Activated naive CD4-positive, alpha-beta T cell treated with anti-CD3 and anti-CD28 coated beads, Interleukin-2, amount 50 U/mL, for 16 hours (primary cell): ENCODE measurements around the gene C22orf39.

Source experiments
- DNase-seq: peaks from one replicate; pipeline ENCODE4 v3.0.0-alpha.2; 2020

Gene C22orf39

DNA sequence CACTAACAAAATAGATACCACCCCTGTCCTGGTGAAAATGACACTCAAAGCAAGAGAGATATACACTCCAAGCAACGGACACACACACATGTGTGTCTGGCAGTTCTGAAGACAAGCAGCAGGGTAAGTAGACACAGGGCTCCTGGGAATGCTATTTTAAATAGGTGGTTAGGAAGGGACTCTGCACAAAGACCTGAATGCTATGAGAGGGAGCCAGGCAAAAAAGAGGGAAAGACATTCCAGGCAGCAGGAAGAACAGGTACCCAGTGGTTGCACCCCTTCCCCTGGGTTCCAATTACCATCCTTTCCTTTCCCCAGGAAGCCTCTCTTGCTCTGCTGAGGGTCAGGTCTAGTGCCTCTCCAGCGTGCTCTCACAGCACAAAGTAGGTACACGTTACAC is 28.5 kb upstream of the C22orf39 start:
- no peak for DNase-seq

- DNase-seq, result no peak
Measured at GRCh38 chr22:19473578-19473977, 26.1 kb upstream of the C22orf39 start.

- no peak for DNase-seq
Measured at GRCh38 chr22:19472233-19472632, 24.7 kb upstream of the C22orf39 start.

DNA sequence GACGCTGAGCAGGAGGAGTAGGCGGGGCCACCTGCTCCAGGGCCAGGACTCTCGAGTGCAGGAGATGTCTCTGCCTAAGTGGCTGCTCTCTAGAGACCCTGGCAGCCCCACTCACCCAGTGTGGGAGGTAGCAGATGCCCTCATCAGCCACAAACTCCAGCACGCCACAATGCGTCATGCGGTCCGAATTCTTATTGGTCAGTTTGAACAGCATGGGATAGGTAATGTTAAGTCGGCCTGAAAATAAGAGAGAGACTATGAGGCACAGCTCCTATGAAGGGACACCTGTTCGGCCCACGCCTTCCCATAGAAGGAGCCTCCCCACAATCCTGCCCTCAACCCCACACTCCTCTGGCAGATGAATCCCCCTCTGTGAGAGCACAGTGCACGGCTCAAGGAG is 24.1 kb upstream of the C22orf39 start:
- no peak for DNase-seq

- DNase-seq, result no peak
Measured at GRCh38 chr22:19470010-19470409, 22.5 kb upstream of the C22orf39 start.

DNA sequence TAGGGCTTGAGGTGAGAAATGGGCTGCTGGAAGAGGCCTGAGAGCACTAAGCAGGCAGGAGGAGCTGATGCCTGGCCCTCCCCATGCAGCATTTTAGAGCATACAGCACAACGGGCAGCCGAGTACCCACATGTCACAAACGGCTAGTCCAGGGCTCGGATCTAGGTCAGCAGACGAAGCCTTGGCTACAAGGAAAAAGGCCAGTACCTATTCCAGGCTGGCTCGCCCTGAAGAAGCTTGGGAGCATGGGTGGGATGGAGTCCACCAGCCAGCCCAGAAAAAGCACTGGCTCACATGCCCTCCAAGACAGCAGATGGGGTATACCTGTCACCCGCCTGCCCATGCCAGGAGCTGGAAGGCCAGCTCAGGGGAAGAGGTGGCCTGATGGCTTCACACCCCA is 21.9 kb upstream of the C22orf39 start:
- DNase-seq, result no peak

DNA sequence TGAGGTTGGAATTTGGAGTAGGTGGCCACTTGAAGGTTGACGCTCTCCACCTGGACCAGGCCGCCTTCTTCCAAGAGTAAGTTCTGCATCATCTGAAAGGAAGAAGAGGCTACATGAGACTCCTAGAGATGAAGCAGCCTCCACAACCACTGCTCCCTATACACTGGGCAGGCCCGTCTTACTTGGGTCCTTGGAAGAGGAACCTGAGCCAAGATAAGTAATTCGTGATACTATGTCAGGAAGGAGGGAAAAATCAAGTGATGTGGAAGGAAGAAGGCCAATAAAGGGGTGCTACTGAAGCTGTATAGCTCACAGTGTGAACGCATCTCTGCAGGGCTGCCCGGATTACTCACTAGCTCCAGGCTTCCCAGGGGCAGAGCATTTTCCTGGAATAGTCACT is 20.4 kb upstream of the C22orf39 start:
- no peak for DNase-seq

DNA sequence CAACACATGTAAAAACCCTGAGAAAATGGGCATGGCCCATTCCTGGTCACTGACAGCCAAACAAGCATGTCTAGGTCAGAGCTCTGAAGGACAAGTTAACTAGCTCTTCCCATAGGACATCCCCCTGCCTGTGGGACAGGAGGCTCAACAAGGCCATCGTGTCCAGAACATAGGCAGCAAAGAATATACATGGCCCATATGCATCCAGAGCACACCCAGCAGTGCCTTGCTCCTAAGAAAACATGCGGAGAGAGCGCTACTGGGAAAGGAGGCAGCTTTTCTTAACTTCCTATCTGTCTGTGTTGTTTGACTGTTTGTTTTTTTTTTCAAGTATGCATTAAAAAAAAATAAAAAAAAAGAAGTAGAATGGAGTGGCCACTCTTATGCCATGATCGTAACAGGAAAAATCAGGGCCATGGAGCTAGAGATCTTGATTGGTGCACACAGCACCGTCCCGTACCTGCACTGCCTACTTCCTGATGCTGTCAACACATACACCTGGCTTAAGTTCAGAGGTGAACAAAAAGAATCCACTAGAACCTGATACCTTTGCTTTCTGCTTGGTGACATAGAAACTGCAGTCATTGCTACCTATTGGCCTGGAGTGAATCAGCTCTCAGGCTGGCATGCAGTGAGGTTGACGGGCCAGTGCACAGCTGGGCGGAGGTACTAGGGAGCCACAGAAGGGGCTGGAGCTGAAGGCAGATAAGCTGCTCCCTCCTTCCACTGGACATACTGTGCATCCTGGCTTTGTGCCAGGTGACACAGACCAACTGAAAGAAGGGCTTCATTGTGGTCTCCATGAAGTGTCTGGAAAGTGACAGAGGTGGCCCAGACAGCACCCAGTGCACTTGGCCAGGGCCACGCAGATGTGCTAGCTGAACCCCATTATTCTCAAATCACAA is 19.6 kb upstream of the C22orf39 start:
- no peak for DNase-seq

- DNase-seq, result no peak
Measured at GRCh38 chr22:19466126-19466716, 18.7 kb upstream of the C22orf39 start.

GRCh38 chr22:19464975-19465374 is 17.5 kb upstream of the C22orf39 start:
- DNase-seq, result no peak

DNA sequence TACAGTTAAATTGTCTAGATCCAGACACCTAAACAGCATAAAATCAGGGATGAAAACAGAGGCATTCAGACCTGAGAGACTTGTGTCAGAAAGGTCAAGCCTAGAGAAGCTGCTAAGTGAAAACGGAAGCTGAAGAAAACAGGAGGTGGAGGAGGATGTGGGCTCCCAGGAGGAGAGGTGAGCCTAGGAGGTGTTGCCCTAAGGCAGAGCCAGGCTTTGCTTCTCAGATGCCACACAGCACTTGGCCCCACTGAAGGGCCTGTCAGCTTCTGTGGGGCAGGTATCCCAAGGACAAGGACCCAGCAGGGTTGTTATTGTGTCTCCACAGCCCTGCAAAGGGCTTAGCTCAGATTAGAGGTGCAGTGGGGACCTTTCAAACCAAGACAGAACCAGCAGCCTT is 17.0 kb upstream of the C22orf39 start:
- no peak for DNase-seq

DNA sequence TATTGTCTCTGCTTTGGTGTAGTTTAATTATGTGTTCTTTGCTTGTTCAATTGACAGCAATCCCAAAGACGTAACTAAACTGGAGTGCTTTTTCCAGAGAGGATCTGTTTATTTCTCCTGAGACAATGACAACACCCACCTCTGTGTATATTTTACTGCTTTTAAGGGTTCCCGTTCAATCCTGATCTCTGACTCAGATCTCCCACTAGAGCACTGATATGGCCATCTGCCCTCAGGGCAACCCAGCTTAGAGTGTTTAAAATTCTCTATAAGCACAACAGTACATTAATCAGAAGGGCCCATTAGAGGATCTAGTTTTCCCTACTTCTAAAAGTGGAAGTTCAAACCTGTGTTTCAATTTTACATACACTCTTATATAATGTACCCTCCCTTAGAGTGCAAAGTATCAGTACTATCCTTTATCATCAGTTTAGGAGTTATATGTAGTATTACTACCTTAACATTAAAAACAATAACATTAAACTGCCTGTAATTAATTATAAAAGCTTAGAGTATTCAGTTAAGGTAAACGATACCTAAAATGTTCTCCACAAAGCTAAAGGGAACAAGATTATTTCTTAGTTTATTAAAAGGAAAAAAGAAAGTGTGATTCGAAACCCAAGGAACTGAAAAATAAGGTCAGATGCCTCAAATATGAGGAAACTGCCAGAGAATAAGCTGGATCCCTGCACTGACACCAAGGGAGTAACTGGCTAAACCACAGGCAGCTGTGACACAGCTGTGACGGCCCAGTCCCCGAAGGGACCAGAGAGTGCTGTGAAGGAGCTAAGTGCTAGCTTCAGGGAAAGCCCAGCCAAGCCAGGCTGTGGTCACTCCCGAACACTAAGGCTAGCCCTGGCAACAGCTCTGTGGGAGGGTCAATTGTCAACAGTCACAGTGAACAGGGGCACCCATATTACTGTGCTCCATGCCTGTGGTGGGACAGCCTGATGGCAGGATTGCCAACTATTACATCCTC is 16.3 kb upstream of the C22orf39 start:
- no peak for DNase-seq

DNA sequence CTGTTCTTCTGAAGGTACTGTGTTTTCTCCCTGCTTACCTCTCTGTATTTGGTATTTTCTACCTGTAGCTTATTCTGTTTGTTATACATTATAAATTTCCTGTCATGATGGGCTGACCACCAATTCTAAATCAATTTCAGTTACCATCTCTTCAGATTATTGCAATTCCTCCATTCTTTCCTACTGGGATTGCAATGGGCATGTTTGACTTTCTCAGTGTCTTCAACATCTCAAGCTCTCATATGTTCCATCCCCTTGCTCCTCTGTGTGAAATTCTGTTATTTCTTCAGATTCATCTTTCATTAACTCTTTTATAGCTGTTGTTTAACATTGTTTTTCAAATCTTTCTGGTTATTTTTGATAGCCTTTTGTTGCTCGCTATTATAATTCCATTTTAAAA is 15.5 kb upstream of the C22orf39 start:
- DNase-seq, result no peak

DNA sequence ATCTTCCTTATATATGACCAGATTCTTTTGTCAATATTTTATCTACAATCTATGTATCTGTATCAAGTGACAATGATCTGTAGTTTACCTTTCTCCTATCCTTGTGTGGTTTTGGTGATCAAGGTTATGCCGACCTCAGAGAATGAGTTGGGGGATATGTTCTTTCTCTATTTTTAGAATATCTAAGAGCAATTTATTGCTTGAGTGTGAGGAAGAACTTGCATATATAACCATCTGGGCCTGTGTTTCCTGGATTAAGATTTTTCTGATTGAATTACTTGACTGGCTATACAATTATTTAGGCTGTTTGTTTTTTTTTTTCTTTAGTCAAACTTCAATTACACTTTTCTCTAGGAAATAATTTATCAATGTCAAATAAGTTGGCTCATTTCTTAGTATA is 14.0 kb upstream of the C22orf39 start:
- DNase-seq, result no peak

DNA sequence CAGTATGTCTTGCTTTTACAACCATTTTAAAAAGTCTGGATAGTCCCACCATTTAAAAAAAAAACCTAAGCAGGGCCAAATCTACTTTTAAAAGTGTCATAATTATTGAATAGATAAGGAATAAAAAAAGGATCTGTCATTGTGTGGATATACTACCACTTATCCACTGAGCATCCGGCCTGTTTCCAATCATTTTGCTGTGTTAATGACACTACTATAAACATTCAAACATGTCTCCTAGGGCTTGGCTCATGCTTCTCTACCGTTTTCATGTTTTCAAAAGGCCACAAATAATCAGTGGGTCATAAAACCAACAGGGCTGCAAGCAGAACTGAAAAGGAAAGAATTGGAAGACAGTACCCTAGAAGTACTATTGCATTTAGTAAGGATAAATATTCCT is 12.5 kb upstream of the C22orf39 start:
- DNase-seq, result no peak

GRCh38 chr22:19457828-19458428 is 10.4 kb upstream of the C22orf39 start:
- no peak for DNase-seq

DNA sequence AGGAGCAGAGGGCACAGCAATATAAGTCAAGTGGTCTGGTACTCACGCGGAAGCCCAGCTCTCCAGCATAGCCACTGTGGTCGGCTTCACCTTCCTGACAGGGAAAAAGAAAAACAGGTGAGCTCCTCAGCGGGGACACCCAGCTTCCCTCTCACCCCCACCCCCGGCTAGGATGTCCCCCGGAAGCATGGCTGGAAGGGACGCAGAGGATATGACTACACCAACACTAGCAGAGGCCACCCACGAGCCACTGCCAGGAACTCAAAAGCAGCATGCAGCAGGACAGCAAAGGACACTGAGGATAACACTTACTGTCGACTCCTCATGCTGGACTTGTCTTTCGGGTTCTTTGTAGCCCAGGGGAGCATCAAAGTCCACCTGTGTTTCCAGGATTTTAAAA is 9.0 kb upstream of the C22orf39 start:
- DNase-seq, result no peak

- no peak for DNase-seq
Measured at GRCh38 chr22:19455585-19456370, 8.3 kb upstream of the C22orf39 start.

- no peak for DNase-seq
Measured at GRCh38 chr22:19455033-19455432, 7.5 kb upstream of the C22orf39 start.

DNA sequence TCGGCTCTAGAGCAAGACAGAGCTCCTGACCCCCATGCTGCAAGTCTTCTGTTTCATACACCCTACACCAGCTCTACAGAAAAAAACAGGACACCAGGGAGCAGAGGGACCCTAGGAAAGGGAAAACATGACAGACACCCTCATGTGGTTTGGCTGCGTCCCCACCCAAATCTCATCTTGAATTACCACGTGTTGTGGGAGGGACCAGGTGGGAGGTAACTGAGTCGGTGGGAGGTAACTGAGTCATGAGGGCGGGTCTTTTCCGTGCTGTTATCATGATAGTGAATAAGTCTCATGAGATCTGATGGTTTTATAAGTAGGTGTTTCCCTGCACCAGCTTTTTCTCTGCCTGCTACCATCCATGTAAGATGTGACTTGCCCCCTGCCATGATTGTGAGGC is 6.6 kb upstream of the C22orf39 start:
- no peak for DNase-seq

- no peak for DNase-seq
Measured at GRCh38 chr22:19453718-19454117, 6.2 kb upstream of the C22orf39 start.

DNA sequence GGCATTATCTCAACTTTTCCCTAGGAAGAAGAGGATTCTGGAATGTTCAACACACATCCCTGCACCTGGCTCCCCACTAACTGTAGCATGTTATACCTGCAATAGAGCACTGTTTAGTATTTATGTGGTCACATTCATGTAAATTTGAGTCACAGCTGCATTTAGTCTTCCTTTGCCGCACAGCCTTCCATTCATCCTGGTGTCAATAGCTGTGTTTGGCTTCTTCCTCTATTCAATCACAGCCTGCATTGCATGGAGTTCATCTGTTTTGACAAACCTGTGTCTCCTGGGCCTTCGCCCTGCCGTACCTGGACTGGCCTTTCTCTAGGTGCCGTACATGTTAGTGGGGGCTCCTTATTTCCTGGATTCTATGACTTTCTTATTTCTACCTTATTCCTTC is 4.1 kb upstream of the C22orf39 start:
- DNase-seq, result no peak
